Suprapubic skin (tissue), 3 donors: ENCODE measurements around the gene CFAP77.

Experiments
- POLR2AphosphoS5 ChIP-seq, 3 donors: sonication (generic); formaldehyde crosslinking; IDR thresholded peaks; one replicate each; pipeline ENCODE4 v1.6.1; 2017; ENCODE audit warnings: antibody characterized with exemption in 3 of 3
- TF ChIP-seq, protein P1 (sequence below), 2 donors: fragments of 200-600 bp in 1 of 2; fragments of 450-650 bp in 1 of 2; sonication (generic) in 1 of 2; IDR thresholded peaks; one replicate each; pipeline ENCODE4 v1.5.1; 2016 to 2019; ENCODE audit warnings: antibody characterized with exemption in 2 of 2, mild to moderate bottlenecking in 1 of 2, moderate library complexity in 1 of 2

DNA sequence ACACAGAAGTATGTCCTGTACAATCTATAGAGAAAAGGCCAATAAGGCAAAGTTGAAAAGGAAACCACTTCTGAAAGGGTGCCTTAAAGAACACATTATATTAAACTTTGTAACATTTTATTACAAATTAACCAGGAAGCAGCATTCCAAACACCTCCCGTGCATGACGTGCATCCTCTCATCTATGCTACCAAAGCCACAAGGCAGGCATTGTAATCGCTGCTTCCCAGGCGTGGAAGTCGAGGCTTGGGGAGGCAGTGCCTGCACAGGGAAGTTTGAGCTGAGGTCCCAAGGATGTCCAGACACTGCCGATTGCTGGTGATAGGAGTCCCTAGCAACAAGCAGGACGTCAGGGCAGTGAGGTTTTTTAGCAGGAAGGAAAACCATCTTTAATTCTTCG lies 128.1 kb downstream of the CFAP77 start:
- no peak for TF ChIP-seq POLR2AphosphoS5 (IDR thresholded peaks at IDR 0.05)
- TF ChIP-seq, protein P1, sequence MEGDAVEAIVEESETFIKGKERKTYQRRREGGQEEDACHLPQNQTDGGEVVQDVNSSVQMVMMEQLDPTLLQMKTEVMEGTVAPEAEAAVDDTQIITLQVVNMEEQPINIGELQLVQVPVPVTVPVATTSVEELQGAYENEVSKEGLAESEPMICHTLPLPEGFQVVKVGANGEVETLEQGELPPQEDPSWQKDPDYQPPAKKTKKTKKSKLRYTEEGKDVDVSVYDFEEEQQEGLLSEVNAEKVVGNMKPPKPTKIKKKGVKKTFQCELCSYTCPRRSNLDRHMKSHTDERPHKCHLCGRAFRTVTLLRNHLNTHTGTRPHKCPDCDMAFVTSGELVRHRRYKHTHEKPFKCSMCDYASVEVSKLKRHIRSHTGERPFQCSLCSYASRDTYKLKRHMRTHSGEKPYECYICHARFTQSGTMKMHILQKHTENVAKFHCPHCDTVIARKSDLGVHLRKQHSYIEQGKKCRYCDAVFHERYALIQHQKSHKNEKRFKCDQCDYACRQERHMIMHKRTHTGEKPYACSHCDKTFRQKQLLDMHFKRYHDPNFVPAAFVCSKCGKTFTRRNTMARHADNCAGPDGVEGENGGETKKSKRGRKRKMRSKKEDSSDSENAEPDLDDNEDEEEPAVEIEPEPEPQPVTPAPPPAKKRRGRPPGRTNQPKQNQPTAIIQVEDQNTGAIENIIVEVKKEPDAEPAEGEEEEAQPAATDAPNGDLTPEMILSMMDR (IDR thresholded peaks at IDR 0.05): no peak
